RPMI7951 (cell line): ENCODE measurements around the gene ICAM4. TPM values are rescaled to one million over a fixed set of nuclear protein-coding genes. Genes with fewer than 3 reads are reported as not detected.

ENCODE experiments used
- DNase-seq: peaks from one replicate; pipeline ENCODE4 v3.0.0-alpha.2; 2012; ENCODE audit warnings: low read depth
- total RNA-seq: library from RNA; depleted of rRNA; stranded (reverse); fragments of >200 nt; shearing (Covaris generic); gene quantifications from 2 replicates; pipeline ENCODE4 v1.2.3, GENCODE V29; 2014

ICAM4 gene
- total RNA-seq, 1 experiment from 2014 or later = 0.24 TPM

DNA sequence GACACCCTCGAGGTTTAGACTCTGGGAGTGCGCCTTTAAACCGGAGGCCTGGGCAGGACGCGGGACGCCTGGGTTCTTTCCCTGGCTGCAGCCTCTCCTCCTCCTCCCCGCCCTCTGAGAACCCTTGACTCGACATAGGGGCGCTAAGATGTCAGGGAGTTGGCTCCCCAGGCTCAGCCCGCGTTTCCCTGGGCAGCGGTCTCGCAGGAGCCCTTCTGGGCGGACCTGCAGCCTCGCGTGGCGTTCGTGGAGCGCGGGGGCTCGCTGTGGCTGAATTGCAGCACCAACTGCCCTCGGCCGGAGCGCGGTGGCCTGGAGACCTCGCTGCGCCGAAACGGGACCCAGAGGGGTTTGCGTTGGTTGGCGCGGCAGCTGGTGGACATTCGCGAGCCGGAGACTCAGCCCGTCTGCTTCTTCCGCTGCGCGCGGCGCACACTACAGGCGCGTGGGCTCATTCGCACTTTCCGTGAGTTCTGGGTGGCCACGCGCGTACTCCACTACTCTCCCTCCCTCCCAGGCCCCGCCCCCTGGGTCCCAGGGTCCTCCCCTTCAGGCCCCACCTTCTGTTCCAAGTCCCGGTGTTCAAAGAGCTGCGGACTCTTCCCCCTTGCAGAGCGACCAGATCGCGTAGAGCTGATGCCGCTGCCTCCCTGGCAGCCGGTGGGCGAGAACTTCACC, 4.3 kb downstream of the ICAM4 start:
- DNase-seq = peak; percentile 70

DNA sequence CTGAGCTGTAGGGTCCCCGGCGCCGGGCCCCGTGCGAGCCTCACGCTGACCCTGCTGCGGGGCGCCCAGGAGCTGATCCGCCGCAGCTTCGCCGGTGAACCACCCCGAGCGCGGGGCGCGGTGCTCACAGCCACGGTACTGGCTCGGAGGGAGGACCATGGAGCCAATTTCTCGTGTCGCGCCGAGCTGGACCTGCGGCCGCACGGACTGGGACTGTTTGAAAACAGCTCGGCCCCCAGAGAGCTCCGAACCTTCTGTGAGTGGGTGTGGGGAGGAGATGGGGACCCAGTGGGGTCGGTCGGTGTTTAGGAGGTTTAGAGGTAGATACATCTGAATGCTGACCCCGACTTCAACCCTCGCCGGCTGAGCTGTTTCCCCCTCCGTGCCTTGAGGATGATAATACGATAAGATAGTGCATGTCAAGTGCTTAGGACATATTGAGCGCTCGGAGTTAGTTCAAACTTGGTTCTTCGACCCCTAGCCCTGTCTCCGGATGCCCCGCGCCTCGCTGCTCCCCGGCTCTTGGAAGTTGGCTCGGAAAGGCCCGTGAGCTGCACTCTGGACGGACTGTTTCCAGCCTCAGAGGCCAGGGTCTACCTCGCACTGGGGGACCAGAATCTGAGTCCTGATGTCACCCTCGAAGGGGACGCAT, 4.9 kb downstream of the ICAM4 start:
- DNase-seq = no peak

DNA sequence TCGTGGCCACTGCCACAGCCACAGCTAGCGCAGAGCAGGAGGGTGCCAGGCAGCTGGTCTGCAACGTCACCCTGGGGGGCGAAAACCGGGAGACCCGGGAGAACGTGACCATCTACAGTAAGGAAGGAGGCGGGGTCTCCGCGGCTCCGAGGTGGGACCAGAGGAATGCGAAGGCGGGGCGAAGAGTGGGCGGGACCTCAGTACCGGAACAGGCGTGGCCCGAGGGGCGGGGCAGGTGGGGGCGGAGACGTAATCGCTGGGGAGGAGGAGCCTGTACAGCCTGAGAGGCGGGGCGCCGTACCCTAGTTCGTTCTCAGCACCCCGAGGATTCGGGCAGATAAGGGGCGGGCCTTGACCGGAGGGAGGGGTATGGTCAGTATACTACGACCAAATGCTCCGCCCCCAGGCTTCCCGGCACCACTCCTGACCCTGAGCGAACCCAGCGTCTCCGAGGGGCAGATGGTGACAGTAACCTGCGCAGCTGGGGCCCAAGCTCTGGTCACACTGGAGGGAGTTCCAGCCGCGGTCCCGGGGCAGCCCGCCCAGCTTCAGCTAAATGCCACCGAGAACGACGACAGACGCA, 5.5 kb downstream of the ICAM4 start:
- peak; percentile 84 for DNase-seq

DNA sequence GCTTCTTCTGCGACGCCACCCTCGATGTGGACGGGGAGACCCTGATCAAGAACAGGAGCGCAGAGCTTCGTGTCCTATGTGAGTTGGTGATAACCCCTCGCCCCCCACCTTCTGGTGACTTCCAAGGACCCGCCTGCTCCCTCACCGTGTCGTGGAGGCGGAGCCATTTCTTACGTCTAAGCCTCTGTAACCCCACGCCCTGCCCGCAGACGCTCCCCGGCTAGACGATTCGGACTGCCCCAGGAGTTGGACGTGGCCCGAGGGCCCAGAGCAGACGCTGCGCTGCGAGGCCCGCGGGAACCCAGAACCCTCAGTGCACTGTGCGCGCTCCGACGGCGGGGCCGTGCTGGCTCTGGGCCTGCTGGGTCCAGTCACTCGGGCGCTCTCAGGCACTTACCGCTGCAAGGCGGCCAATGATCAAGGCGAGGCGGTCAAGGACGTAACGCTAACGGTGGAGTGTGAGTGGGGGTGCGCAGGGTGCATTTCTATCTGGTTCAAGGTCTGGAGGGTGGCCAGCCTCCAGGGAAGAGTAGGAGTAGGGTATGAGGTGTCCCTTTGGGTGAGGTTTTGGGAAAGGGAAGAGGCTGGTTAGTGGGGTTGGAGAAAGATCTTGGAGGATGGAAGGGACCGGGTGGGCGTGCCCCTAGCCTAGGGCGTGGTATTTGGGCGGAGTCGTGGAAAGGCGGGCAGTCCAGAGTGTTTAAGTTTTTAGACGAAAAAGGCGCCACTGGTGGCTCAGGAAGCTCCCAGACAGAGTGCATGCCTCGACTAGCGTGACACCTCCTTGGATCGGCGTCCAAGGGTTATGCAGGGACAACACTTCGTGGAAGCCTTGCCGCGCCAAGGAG, 6.3 kb downstream of the ICAM4 start:
- DNase-seq = peak; percentile 38

DNA sequence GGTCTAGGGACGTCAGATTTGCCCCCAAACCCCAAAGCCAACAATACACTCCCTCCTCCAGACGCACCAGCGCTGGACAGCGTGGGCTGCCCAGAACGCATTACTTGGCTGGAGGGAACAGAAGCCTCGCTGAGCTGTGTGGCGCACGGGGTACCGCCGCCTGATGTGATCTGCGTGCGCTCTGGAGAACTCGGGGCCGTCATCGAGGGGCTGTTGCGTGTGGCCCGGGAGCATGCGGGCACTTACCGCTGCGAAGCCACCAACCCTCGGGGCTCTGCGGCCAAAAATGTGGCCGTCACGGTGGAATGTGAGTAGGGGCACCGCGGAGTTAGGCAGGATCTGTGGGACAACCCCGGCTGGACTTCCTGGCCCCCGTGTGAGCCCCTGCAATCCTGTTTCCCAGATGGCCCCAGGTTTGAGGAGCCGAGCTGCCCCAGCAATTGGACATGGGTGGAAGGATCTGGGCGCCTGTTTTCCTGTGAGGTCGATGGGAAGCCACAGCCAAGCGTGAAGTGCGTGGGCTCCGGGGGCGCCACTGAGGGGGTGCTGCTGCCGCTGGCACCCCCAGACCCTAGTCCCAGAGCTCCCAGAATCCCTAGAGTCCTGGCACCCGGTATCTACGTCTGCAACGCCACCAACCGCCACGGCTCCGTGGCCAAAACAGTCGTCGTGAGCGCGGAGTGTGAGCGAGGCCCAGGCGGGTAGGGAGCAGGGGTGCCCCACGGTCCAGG, 7.0 kb downstream of the ICAM4 start:
- DNase-seq = no peak

DNA sequence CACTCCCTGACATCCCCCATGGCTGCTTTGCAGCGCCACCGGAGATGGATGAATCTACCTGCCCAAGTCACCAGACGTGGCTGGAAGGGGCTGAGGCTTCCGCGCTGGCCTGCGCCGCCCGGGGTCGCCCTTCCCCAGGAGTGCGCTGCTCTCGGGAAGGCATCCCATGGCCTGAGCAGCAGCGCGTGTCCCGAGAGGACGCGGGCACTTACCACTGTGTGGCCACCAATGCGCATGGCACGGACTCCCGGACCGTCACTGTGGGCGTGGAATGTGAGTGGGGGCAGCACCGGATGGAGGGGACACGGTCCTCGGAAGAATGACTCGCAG, 7.6 kb downstream of the ICAM4 start:
- no peak for DNase-seq

DNA sequence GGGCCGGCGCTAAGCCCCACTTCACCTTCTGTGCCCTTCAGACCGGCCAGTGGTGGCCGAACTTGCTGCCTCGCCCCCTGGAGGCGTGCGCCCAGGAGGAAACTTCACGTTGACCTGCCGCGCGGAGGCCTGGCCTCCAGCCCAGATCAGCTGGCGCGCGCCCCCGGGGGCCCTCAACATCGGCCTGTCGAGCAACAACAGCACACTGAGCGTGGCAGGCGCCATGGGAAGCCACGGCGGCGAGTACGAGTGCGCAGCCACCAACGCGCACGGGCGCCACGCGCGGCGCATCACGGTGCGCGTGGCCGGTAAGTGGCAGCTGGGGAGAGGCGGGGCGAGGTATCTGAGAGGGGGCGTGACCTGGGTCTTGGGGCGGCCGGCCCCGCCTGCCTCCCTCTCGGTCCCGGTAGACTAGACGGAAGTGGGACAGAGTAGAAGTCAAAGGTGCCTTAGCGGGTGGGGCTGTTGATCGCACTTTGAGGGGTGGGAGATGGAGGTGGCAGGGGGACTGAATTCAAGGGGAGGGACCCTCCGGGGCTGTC, 8.6 kb downstream of the ICAM4 start:
- DNase-seq = peak; percentile 48

DNA sequence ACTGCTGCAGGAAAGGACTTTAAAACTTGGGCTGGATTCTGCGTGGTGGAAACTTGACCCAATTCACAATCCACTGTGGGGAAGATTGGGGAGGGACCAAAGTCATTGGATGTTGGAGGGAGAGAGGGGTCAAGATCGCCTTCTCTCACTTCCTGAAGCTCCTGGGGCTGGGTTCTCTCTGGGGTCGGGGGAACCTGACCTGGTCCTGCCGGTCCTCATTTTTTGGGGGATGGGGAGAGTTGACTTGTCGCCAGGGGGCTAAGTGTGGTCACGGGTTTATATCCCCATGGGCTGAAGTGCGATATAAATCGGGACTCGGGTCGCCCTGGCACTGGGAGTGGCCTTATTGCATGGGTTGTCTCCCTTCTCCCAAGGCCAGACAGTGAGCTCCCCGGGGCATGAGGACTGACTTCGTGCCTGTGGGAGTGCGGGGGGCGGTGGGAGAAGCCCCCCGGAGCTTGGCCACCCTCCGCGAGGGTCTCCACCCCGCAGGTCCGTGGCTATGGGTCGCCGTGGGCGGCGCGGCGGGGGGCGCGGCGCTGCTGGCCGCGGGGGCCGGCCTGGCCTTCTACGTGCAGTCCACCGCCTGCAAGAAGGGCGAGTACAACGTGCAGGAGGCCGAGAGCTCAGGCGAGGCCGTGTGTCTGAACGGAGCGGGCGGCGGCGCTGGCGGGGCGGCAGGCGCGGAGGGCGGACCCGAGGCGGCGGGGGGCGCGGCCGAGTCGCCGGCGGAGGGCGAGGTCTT, 9.3 kb downstream of the ICAM4 start:
- DNase-seq = no peak

DNA sequence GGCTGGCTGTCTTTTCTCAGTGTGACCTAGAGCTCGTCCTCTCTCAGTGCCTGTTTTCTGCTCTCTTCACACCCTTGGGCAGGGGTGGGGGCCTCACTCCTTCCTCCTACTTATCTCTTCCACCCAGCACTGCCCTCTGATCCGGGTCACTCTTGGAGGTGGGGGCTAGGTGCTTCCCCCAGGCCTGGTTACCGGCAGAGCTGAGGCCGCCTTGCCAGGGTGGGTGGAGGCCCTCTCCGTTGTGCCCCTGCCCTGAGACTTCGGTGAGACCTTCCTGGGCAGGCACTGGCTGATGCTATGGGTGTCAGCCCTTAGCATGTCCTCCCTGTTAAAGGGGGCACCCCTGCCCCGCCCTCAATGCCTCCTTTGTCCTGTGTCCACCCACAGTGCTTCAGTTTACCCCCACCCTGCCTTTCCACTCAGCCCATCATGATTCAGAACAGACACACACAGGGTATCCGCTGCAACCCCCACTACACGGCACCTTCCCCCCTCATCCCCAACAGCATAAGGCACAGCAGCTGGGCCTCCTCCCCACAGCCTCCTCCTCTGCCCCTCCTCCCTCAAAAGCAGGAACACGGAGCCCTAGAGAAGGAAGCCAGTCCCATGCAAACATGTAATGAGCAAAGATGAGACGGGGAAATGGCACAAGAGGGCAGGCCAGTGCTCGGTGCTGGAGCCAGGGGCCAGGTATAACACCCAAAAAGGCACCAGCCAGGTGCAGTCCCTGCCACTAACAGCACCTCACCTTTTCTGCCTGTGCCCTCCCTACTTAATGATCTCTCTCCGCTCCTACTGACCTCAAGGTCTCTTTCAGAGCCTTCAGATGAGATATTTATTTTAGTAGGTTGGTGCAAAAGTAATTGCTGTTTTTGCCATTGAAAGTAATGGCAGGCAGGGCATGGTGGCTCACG, 13.0 kb downstream of the ICAM4 start:
- no peak for DNase-seq

DNA sequence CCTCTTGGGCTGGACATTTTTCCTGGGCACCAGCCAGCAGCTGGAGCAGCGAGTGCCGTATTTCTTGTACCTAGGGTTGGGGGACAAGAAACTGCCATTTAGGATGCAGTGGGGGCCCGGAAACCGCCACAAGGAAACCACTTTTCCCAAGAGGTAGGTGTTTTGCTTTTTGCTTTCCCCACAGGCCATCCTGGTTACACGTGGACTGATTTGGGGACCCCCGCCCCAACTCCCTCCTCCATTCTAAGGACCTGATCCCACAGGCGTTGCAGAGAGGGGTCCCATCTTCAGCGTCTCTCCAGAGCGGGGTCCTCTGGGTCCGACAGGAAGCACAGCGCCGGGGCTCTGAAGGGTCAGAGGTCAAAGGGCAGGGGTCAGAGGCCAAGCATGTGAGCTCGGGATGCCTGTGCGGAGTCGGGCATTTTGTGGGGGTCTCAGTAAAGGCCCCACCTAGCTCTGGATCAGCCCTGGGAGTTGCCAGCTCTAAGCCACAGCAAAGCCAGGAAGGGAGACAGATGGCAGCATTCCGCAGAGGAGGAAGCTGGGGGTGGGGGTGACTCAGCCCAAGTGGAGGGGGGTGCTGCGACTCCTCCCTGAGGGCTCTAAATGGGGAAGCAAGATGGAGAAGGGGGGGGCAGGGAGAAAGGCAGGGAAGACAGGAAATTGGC, 18.5 kb downstream of the ICAM4 start:
- DNase-seq = peak; percentile 70

DNA sequence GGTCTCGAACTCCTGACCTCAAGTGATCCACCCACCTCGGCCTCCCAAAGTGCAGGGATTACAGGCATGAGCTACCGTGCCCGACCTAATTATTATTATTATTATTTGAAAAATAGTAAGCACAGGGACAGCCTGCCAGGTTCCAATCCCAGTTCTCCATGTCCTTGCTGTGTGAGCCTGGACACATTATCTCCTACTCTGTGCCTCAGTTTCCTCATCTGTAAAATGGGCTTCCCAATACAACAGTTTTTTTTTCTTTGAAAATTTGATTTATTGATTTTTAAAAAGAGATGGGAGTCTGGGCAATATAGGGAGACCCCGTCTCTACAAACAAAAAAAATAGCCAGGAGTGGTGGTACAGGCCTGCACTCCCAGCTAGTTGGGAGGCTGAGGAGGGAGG, 19.6 kb downstream of the ICAM4 start:
- DNase-seq = no peak

DNA sequence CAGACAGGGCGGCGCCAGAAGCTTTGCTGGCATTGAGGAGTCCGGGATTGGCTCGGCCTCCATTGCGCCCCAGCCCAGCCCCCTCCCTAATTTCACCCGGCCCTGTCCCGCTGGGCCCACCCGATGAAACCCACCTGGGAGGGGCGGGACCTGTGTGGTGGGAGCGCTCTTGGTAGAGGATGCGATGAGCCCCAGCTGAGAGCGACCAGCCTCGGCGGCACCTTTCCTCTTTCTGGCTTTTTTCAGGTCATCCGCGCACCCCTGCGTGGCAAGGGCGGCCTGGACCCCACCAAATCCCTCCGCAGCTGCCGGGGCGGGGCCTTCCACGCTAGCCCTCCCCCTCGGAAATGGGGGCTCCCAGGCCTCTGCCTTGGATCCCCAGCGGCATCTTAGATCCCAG, 22.7 kb downstream of the ICAM4 start, which contains the start of gene ZGLP1:
ZGLP1 (minus strand) TSS at position 393 of the 400 bp plus-strand sequence.
- no peak for DNase-seq

DNA sequence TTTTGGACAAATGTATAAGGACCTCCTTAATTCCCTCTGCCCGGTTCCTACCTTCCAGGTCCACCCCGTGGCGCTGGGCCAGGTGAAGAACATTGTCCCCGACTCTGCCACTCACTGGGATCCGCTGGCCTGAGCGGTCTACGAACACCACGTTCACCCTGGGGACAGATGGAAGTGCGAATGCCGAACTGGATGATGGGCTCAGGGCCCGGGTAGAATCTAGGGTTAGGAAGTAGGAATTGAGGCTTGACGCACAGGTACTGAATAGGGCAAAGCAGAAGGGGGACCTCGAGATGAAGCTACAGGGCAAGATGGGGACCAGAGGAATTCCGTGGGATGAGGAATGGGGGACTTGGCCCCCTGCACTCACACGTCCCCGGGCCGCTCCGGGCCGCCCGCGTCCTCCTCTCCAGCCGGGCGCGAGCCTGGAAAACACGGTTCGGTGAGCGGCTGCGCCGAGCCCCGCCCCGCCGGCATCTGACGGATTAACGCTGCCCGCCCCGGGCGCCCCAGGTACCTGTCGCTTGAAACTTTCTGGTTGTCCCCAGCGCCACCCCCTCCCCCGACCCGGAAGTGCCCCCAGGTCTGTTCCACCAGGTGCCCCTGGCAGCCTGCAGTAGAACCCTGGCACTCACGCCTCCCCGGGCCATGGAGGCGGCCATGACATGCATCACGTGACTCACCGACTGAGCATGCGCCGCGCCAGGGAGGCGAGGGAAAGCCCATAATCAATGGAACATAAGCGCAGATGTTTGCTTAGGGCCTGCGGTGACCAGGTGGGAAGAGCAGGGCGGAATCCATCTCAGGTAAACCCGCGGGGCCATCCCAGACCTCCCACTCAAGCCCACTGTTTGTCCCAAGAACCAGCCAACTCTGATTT, 28.8 kb downstream of the ICAM4 start, which contains the start of gene FDX2:
FDX2 (minus strand) TSS at position 681 of the 880 bp plus-strand sequence; CDS start at position 662, 19 bp downstream.
- DNase-seq = peak; percentile 74

DNA sequence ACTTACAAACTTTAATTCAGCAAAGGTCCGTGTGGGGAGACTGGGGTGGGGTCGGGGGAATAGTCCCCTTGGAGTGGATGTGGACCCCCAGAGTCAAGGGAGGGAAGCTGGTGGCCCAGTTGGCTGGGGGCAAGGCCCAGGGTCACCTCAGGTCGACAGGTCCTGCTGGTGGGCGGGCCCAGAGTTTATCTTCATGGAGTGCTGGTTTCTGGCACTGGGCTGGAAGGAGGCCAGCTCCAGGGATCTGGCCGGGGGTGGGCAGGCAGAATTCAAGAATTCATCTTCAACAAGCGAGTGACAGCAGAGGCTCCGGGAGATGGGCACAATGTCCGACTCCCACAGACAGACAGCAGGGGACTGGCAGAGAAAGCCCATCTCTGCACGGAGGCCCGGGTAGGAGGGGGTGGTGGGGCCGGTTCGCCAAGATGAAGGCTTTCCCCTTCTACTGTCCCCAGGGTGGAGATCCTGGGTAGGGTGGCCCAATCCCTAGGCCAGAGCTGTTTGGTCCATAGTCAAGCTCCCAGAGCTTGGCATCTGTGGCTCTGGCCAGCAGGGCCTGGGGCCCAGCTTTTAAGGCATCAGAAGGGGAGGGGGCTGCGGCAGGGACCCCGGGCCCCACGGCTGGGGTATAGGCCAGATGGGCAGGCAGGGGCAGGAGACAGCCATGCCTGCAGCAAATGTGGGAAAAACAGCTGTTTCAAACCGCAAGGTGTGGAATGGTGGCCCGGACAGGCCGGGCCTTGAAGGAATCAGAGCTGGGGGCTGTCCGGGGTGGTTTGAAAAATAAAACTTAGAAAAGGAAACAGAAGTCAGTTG, 29.7 kb downstream of the ICAM4 start:
- no peak for DNase-seq

DNA sequence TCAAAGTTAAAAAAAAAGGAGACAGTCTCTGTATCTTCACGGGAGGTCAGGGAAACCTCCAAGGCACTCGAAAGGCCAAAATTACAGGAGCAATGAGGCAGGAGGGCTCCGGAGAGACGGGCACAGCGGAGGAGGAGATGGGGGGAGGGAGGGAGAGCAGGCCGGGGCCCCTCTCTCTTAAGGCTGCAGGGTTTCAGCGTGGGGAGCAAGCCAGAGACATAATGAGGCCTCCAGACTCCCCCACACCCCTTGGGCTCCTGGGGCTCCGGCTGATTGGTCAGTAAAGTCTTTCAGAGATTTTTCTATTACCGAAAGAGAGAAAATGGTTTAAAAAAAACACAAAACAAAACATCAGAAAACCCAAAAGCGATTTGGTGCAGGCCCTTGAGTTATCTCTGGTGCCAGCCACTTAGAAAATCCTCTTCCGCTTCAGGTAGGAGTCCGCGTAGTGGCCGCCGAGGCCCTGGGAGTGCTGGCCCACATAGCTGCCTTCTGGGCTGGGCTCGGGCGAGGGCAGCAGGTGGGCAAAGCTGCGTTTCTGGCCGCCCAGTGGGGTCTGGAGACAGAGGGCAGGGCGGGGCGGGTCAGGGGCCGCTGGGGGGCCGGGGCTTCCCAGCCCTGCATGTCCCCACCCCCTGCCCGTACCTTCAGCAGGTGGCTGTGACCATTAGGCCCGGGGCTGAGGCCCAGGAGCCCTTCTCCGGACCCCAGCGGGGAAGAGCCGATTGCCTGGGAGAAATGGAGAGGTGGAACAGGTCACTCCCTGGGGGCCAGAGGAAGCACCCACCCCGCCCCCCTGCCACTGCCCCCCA, 30.5 kb downstream of the ICAM4 start:
- no peak for DNase-seq

DNA sequence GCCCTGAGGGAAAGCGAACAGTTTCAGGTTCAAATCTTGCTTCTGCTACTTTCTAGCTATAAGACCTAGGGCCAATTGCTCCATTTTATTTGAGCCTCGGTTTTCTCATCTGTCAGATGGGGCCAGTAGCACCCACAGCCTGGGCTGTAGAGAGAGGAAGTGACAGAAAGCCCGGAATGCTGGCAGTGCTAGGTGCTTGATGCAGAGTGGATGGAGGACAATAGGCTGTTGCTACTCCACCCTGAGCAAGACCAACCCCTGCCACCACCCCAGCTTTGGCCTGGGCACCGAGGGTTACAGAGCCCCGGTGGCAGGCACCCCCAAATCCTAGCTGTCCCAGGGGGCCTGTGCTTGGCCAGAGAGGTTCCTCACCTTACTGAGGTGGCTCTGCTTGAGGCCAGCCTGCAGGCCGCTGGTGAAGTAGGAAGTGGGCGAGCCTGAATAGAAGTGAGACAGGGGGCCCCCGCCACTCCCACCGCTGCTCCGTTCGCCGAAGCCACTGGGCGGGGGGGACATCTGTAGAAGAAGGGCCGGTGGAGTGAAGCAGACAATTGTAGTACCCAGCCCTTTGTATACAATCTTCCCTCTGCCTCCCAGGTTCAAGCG, 31.2 kb downstream of the ICAM4 start:
- DNase-seq = no peak
